ENCODE data around the gene DDC. TPM values are rescaled to one million over a fixed set of nuclear protein-coding genes. Genes with fewer than 3 reads are reported as not detected.

Gene DDC
- total RNA-seq, 5 donors from 2014 or later (not counting 1 experiment from before 2014, with no cell fraction given), result not detected

- Mint-ChIP-seq H3K9me3 (no peaks in the 10 kb centered on the region), H3K27me3 (peaks cover 3 to 14% of the 10 kb centered on the region in 2 donors), H3K4me1 (no peaks in the 10 kb centered on the region), H3K4me3 (no peak overlapping the region), H3K36me3 (no peaks in the 10 kb centered on the region), H3K27ac (no peak overlapping the region)
- H3K9me3 ChIP-seq, result no peaks in the 10 kb centered on the region
- CTCF ChIA-PET, result no interaction called here
- 100% methylated on average over 1 of the region's 1 CpG for WGBS (ENCODE audit: insufficient coverage)
- no peak overlapping the region for H3K4me3 ChIP-seq (ENCODE audit: control insufficient read depth in 1 of 2, extremely low read depth in 1 of 2, low read length in 1 of 2)
- no peaks in the 10 kb centered on the region for H3K4me1 ChIP-seq (ENCODE audit: control insufficient read depth in 1 of 2, extremely low read depth in 1 of 2, insufficient read depth in 2 of 2, low read length in 2 of 2)
- DNase-seq (no peak), ATAC-seq (replicated peaks in 1 of 4) (no peak)
- no peak overlapping the region for H3K27ac ChIP-seq (ENCODE audit: low read length)
- H3K36me3 ChIP-seq (ENCODE audit: control insufficient read depth in 2 of 2, extremely low read depth in 1 of 2, insufficient read depth in 1 of 2, low read length in 1 of 2), result no peaks in the 10 kb centered on the region
- POLR2A ChIA-PET, result no interaction called here
- H3K27me3 ChIP-seq (replicated peaks in 1 of 2; ENCODE audit: control insufficient read depth in 2 of 2, extremely low read depth in 1 of 2, insufficient read depth in 2 of 2, low read length in 1 of 2), result peaks cover 0 to 8% of the 10 kb centered on the region in 2 experiments
Measured at GRCh38 chr7:50491943-50492342, 73.3 kb downstream of the DDC start.

- WGBS (ENCODE audit: insufficient coverage), result no CpG with 5 or more reads among the region's 5 CpGs
- CTCF ChIA-PET, result interaction anchor here in 1 of 2 donors (1.1 kb wide), 1 partner anchor 23 kb away, joined by 3 read pairs; no protein-coding TSS in a partner anchor
- POLR2A ChIA-PET, result interaction anchor here in 1 of 2 donors (0.7 kb wide), 1 partner anchor 20 kb away, joined by 3 read pairs; no protein-coding TSS in a partner anchor
Measured at GRCh38 chr7:50491209-50491608, 74.0 kb downstream of the DDC start.

GRCh38 chr7:50488379-50488778 is 76.8 kb downstream of the DDC start:
- no peak overlapping the region for H3K4me3 ChIP-seq (ENCODE audit: control insufficient read depth in 1 of 2, extremely low read depth in 1 of 2, low read length in 1 of 2)
- Mint-ChIP-seq H3K27ac (no peak overlapping the region), H3K4me3 (no peak overlapping the region), H3K27me3 (peaks cover 2 to 9% of the 10 kb centered on the region in 2 donors), H3K36me3 (no peaks in the 10 kb centered on the region), H3K4me1 (no peaks in the 10 kb centered on the region), H3K9me3 (no peaks in the 10 kb centered on the region)
- CTCF ChIA-PET, result interaction anchor here in 1 of 2 donors (0.6 kb wide), 1 partner anchor 395 kb away, joined by 3 read pairs; the partner anchor contains the start of gene ZPBP
- POLR2A ChIA-PET, result no interaction called here
- DNase-seq, result no peak
- H3K4me1 ChIP-seq (ENCODE audit: control insufficient read depth in 1 of 2, extremely low read depth in 1 of 2, insufficient read depth in 2 of 2, low read length in 2 of 2), result no peaks in the 10 kb centered on the region
- no peak for ATAC-seq (replicated peaks in 1 of 4)
- no peaks in the 10 kb centered on the region for H3K27me3 ChIP-seq (replicated peaks in 1 of 2; ENCODE audit: control insufficient read depth in 2 of 2, extremely low read depth in 1 of 2, insufficient read depth in 2 of 2, low read length in 1 of 2)
- H3K36me3 ChIP-seq (ENCODE audit: control insufficient read depth in 2 of 2, extremely low read depth in 1 of 2, insufficient read depth in 1 of 2, low read length in 1 of 2), result no peaks in the 10 kb centered on the region
- no peaks in the 10 kb centered on the region for H3K9me3 ChIP-seq
- no peak overlapping the region for H3K27ac ChIP-seq (ENCODE audit: low read length)

More at GRCh38 chr7:50491209-50491608, 74.0 kb downstream of the DDC start:
- H3K27me3 Mint-ChIP-seq, result peaks cover 3 to 9% of the 10 kb centered on the region in 2 donors
- H3K4me1 Mint-ChIP-seq, result no peaks in the 10 kb centered on the region
- no peak overlapping the region for H3K27ac Mint-ChIP-seq
- Histone ChIP-seq H3K36me3 (ENCODE audit: control insufficient read depth in 2 of 2, extremely low read depth in 1 of 2, insufficient read depth in 1 of 2, low read length in 1 of 2) (no peaks in the 10 kb centered on the region), H3K4me3 (ENCODE audit: control insufficient read depth in 1 of 2, extremely low read depth in 1 of 2, low read length in 1 of 2) (no peak overlapping the region), H3K27ac (ENCODE audit: low read length) (no peak overlapping the region), H3K9me3 (no peaks in the 10 kb centered on the region), H3K27me3 (replicated peaks in 1 of 2; ENCODE audit: control insufficient read depth in 2 of 2, extremely low read depth in 1 of 2, insufficient read depth in 2 of 2, low read length in 1 of 2) (peaks cover 0 to 3% of the 10 kb centered on the region in 2 experiments), H3K4me1 (ENCODE audit: control insufficient read depth in 1 of 2, extremely low read depth in 1 of 2, insufficient read depth in 2 of 2, low read length in 2 of 2) (no peaks in the 10 kb centered on the region)
- ATAC-seq (replicated peaks in 1 of 4), result no peak
- no peaks in the 10 kb centered on the region for H3K36me3 Mint-ChIP-seq
- no peak for DNase-seq
- H3K9me3 Mint-ChIP-seq, result no peaks in the 10 kb centered on the region
- H3K4me3 Mint-ChIP-seq, result no peak overlapping the region

DNA sequence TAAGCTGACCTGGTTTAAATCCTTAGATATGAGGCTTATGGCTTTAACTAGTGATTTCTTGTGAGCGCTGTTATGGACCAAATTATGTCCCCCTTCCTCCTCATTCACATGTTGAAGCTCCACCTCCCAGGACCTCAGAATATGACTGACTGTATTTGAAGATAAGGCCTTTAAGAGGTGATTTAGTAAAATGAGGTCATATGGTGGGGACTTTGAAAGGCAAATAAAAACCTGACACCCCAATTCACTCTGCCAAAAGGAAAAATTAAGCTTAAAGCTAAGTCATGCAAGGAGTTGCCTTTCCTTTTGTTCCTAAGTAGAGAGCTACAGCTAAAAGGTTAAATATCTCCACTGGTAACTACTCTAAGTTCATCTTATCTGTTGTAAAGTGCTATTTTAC is 78.7 kb downstream of the DDC start:
- DNase-seq (no peak), ATAC-seq (replicated peaks in 1 of 4) (no peak)
- Mint-ChIP-seq H3K27ac (no peak overlapping the region), H3K27me3 (peaks cover 0 to 4% of the 10 kb centered on the region in 2 donors), H3K9me3 (no peaks in the 10 kb centered on the region), H3K36me3 (no peaks in the 10 kb centered on the region), H3K4me1 (no peaks in the 10 kb centered on the region), H3K4me3 (no peak overlapping the region)
- WGBS (ENCODE audit: insufficient coverage), result no CpG with 5 or more reads among the region's 1 CpG
- Histone ChIP-seq H3K4me3 (ENCODE audit: control insufficient read depth in 1 of 2, extremely low read depth in 1 of 2, low read length in 1 of 2) (no peak overlapping the region), H3K36me3 (ENCODE audit: control insufficient read depth in 2 of 2, extremely low read depth in 1 of 2, insufficient read depth in 1 of 2, low read length in 1 of 2) (no peaks in the 10 kb centered on the region), H3K27me3 (replicated peaks in 1 of 2; ENCODE audit: control insufficient read depth in 2 of 2, extremely low read depth in 1 of 2, insufficient read depth in 2 of 2, low read length in 1 of 2) (no peaks in the 10 kb centered on the region), H3K4me1 (ENCODE audit: control insufficient read depth in 1 of 2, extremely low read depth in 1 of 2, insufficient read depth in 2 of 2, low read length in 2 of 2) (no peaks in the 10 kb centered on the region), H3K9me3 (no peaks in the 10 kb centered on the region), H3K27ac (ENCODE audit: low read length) (no peak overlapping the region)
- ChIA-PET POLR2A (no interaction called here), CTCF (interaction anchor here (1.0 kb wide), 2 partner anchors 18 kb away, joined by 3 to 4 read pairs; no protein-coding TSS in a partner anchor)

GRCh38 chr7:50481867-50482266 is 83.3 kb downstream of the DDC start:
- Histone ChIP-seq H3K27me3 (replicated peaks in 1 of 2; ENCODE audit: control insufficient read depth in 2 of 2, extremely low read depth in 1 of 2, insufficient read depth in 2 of 2, low read length in 1 of 2) (peaks cover 0 to 10% of the 10 kb centered on the region in 2 experiments), H3K27ac (ENCODE audit: low read length) (no peak overlapping the region), H3K36me3 (ENCODE audit: control insufficient read depth in 2 of 2, extremely low read depth in 1 of 2, insufficient read depth in 1 of 2, low read length in 1 of 2) (no peaks in the 10 kb centered on the region), H3K4me3 (ENCODE audit: control insufficient read depth in 1 of 2, extremely low read depth in 1 of 2, low read length in 1 of 2) (no peak overlapping the region), H3K4me1 (ENCODE audit: control insufficient read depth in 1 of 2, extremely low read depth in 1 of 2, insufficient read depth in 2 of 2, low read length in 2 of 2) (no peaks in the 10 kb centered on the region), H3K9me3 (no peaks in the 10 kb centered on the region)
- Mint-ChIP-seq H3K36me3 (no peaks in the 10 kb centered on the region), H3K4me1 (no peaks in the 10 kb centered on the region), H3K4me3 (no peak overlapping the region), H3K9me3 (no peaks in the 10 kb centered on the region), H3K27ac (no peak overlapping the region), H3K27me3 (peaks cover 0 to 4% of the 10 kb centered on the region in 2 donors)
- ChIA-PET CTCF (no interaction called here), POLR2A (no interaction called here)
- no peak for ATAC-seq (replicated peaks in 1 of 4)
- DNase-seq, result no peak
- 93% methylated on average over 1 of the region's 8 CpGs for WGBS (ENCODE audit: insufficient coverage)

GRCh38 chr7:50480797-50481196 is 84.4 kb downstream of the DDC start:
- no peaks in the 10 kb centered on the region for H3K36me3 Mint-ChIP-seq
- H3K4me3 Mint-ChIP-seq, result no peak overlapping the region
- no peak for ATAC-seq (replicated peaks in 1 of 4)
- H3K27me3 ChIP-seq (replicated peaks in 1 of 2; ENCODE audit: control insufficient read depth in 2 of 2, extremely low read depth in 1 of 2, insufficient read depth in 2 of 2, low read length in 1 of 2), result peaks cover 0 to 10% of the 10 kb centered on the region in 2 experiments
- H3K4me3 ChIP-seq (ENCODE audit: control insufficient read depth in 1 of 2, extremely low read depth in 1 of 2, low read length in 1 of 2), result no peak overlapping the region
- 85% methylated on average over 4 of the region's 4 CpGs for WGBS (ENCODE audit: insufficient coverage)
- no peaks in the 10 kb centered on the region for H3K9me3 ChIP-seq
- H3K36me3 ChIP-seq (ENCODE audit: control insufficient read depth in 2 of 2, extremely low read depth in 1 of 2, insufficient read depth in 1 of 2, low read length in 1 of 2), result no peaks in the 10 kb centered on the region
- H3K27ac ChIP-seq (ENCODE audit: low read length), result no peak overlapping the region
- no peaks in the 10 kb centered on the region for H3K4me1 ChIP-seq (ENCODE audit: control insufficient read depth in 1 of 2, extremely low read depth in 1 of 2, insufficient read depth in 2 of 2, low read length in 2 of 2)
- no peak overlapping the region for H3K27ac Mint-ChIP-seq
- no peaks in the 10 kb centered on the region for H3K9me3 Mint-ChIP-seq
- POLR2A ChIA-PET, result no interaction called here
- no peaks in the 10 kb centered on the region for H3K4me1 Mint-ChIP-seq
- CTCF ChIA-PET, result no interaction called here
- DNase-seq, result no peak
- H3K27me3 Mint-ChIP-seq, result peaks cover 0 to 4% of the 10 kb centered on the region in 2 donors

Measured in T-cell (primary cell).